Smooth muscle cell (in vitro differentiated cells): ENCODE measurements around the gene HSPA9. TPM values are rescaled to one million over a fixed set of nuclear protein-coding genes. Genes with fewer than 3 reads are reported as not detected.

ENCODE experiments used
- DNase-seq: peaks from one replicate; lab custom pipeline; 2025; ENCODE audit not compliant: unreplicated experiment; lab: John Stamatoyannopoulos, UW
- H2AFZ ChIP-seq: fragments of 200-600 bp; sonication (generic); 2 replicates; pipeline ENCODE4 v1.6.0; 2016; ENCODE audit warnings: antibody characterized with exemption, low read depth, mild to moderate bottlenecking
- H3F3A ChIP-seq: fragments of 200-600 bp; sonication (generic); 2 replicates; pipeline ENCODE4 v1.6.0; 2017; ENCODE audit warnings: antibody characterized with exemption, low read depth
- H3K27ac ChIP-seq: fragments of 200-600 bp; sonication (generic); 2 replicates; pipeline ENCODE4 v1.5.1; 2016; ENCODE audit warnings: low read depth, mild to moderate bottlenecking
- H3K27me3 ChIP-seq: fragments of 200-600 bp; sonication (generic); 2 replicates; pipeline ENCODE4 v1.6.1; 2016; ENCODE audit warnings: low read depth, mild to moderate bottlenecking
- H3K36me3 ChIP-seq: fragments of 200-600 bp; sonication (generic); 2 replicates; pipeline ENCODE4 v1.5.1; 2016; ENCODE audit warnings: low read depth
- H3K4me1 ChIP-seq: fragments of 200-600 bp; sonication (generic); 2 replicates; pipeline ENCODE4 v1.5.1; 2016; ENCODE audit warnings: low read depth
- H3K4me2 ChIP-seq: fragments of 200-600 bp; sonication (generic); 2 replicates; pipeline ENCODE4 v1.6.0; 2016; ENCODE audit warnings: mild to moderate bottlenecking
- H3K4me3 ChIP-seq: fragments of 200-600 bp; sonication (generic); 2 replicates; pipeline ENCODE4 v1.5.1; 2016; ENCODE audit warnings: mild to moderate bottlenecking
- H3K79me2 ChIP-seq: fragments of 200-600 bp; sonication (generic); 2 replicates; pipeline ENCODE4 v1.6.0; 2016; ENCODE audit warnings: low read depth, mild to moderate bottlenecking
- H3K9ac ChIP-seq: fragments of 200-600 bp; sonication (generic); 2 replicates; pipeline ENCODE4 v1.6.0; 2016; ENCODE audit warnings: low read depth
- H3K9me3 ChIP-seq: fragments of 200-600 bp; sonication (generic); replicated peaks from 2 replicates; pipeline ENCODE4 v1.5.1; 2016; ENCODE audit warnings: low read depth
- H4K20me1 ChIP-seq: fragments of 200-600 bp; sonication (generic); 2 replicates; pipeline ENCODE4 v1.6.0; 2016; ENCODE audit warnings: low read depth
- CTCF ChIP-seq: fragments of 200-600 bp; sonication (generic); IDR thresholded peaks from 2 replicates; pipeline ENCODE4 v1.5.1; 2017; ENCODE audit warnings: borderline replicate concordance, mild to moderate bottlenecking, antibody characterized with exemption; ENCODE audit not compliant: insufficient read depth, poor library complexity, severe bottlenecking
- WGBS: methylation state at CpG from one replicate; pipeline ENCODE4 v1.1.7; 2016; ENCODE audit warnings: low lambda C conversion rate; 5-methylcytosine and 5-hydroxymethylcytosine counted together
- polyA plus RNA-seq: library from polyadenylated mRNA; unstranded; fragments of >200 nt; fragmentation: Nextera tagmentation; extraction: Ambion mirVana; gene quantifications from 2 replicates; pipeline ENCODE4 v1.2.1, GENCODE V29; 2016
- total RNA-seq: library from RNA; depleted of rRNA; stranded (reverse); fragments of >200 nt; gene quantifications from 2 replicates; pipeline ENCODE4 v1.2.3, GENCODE V29; 2014

Gene HSPA9
- total and polyA plus RNA-seq, 2 experiments from 2014 or later, result 136 to 263 TPM

DNA sequence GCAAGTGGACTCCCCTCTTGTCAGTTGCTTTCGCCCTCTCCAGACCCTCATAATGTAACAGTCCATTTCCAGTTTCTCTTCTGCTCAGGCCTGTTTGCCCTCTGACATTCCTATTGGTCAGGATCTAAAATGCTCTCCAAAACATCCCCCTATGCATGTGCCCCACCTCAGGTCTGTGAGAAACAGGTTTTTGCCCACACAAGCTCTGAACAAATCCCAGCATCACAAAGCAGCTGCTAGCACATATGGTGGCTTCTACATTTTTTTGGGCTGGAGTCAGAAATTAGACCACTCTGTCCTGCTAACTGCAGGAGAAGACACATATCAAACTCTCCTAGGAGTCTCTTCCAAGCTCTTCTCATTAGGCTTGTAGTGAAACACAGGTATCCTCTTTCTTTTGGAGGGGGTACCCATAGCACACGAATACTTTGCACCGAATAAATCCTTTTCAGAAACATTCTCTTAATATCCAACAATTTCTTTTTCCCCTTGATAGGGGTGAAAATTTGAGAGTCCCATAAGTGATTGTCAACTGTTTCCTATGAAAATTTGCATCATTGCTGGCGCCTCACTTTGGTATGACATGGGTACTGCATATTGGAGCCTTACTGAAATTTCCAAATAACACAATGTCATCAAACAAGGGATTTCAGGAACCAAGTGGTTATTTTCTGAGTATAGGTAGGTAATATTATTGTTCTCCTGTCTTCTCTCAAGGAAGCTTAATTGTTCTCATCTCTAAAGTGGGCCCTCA lies 19.3 kb upstream of the HSPA9 start:
- 85% methylated on average over 4 of the region's 4 CpGs for WGBS
- Histone ChIP-seq H4K20me1 (no peaks in the 10 kb centered on the region), H3K4me3 (no peak overlapping the region), H2AFZ (no peak overlapping the region), H3K27ac (no peak overlapping the region), H3K9me3 (no peaks in the 10 kb centered on the region), H3K36me3 (no peaks in the 10 kb centered on the region), H3K27me3 (no peaks in the 10 kb centered on the region), H3K4me1 (peaks cover 7% of the 10 kb centered on the region), H3K79me2 (no peaks in the 10 kb centered on the region), H3K4me2 (no peak overlapping the region), H3K9ac (no peak overlapping the region), H3F3A (no peaks in the 10 kb centered on the region)
- DNase-seq, result no peak
- TF ChIP-seq CTCF, result peak; percentile 31

DNA sequence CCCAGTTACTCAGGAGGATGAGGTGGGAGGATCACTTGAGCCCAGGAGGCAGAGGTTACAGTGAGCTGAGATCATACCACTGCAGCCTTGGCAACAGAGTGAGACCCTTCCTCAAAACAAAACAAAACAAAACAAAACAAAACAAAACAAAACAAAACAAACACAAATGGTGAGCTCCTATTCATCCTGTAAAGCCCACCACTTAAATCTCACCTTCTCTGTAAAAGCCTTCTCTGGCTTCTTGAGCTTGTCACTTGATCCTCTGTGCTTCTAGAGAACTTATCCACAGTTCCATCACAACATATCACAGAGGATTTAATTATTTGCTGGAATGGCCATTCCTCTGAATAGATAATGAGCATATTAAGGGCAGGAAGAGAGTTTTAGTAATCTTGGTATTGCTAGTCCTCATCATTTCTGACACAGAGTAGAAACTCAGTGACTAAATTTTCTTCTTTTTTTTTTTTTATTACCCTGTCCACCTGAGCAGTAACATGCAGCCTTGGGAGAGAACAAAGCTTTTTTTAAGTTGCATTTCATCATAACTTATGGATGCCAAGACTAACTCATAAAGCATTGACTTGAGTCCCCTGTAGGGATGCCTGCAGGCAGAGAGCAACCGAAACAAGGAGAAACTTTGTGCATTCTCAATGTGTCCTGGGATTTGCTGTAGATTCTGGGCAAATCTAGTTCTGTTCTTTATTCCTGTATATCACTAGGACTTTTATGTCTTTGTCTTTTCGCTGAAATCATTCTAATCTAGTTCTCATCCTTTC lies 13.0 kb upstream of the HSPA9 start:
- Histone ChIP-seq H3K4me1 (no peaks in the 10 kb centered on the region), H3K4me3 (no peak overlapping the region), H3K27me3 (no peaks in the 10 kb centered on the region), H3K27ac (no peak overlapping the region), H3K9me3 (no peaks in the 10 kb centered on the region), H3K36me3 (no peaks in the 10 kb centered on the region), H3K79me2 (no peaks in the 10 kb centered on the region), H3K4me2 (no peak overlapping the region), H2AFZ (no peak overlapping the region), H3K9ac (no peak overlapping the region), H4K20me1 (no peaks in the 10 kb centered on the region), H3F3A (no peaks in the 10 kb centered on the region)
- TF ChIP-seq CTCF, result no peak
- no peak for DNase-seq
- 94% methylated on average over 2 of the region's 2 CpGs for WGBS

DNA sequence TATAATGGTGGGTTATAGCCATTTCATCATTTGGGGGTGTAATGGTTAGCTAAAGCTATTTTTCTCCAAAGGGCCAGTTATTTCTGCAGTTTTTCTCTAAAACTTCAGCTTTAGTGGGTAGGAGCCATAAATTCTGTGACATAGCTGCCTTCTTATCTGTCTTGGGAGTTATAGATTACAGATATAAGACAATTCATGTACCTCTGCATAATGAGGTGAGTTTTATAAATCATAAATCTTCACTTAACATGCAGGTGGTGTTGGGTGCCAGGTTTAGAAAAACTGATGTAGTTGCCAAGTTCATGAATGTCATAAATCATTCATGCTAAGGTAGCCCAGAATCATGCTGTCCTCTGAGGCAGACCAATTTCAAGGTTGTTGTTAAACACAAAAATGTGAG lies 10.0 kb upstream of the HSPA9 start:
- no peaks in the 10 kb centered on the region for H3K36me3 ChIP-seq
- no peaks in the 10 kb centered on the region for H3F3A ChIP-seq
- no peak for DNase-seq
- H3K4me2 ChIP-seq, result no peak overlapping the region
- H2AFZ ChIP-seq, result no peak overlapping the region
- H3K9ac ChIP-seq, result no peak overlapping the region
- H3K9me3 ChIP-seq, result no peaks in the 10 kb centered on the region
- no peak overlapping the region for H3K27ac ChIP-seq
- TF ChIP-seq CTCF, result no peak
- no peaks in the 10 kb centered on the region for H3K27me3 ChIP-seq
- H3K4me3 ChIP-seq, result no peak overlapping the region
- H3K4me1 ChIP-seq, result no peaks in the 10 kb centered on the region
- H4K20me1 ChIP-seq, result no peaks in the 10 kb centered on the region
- H3K79me2 ChIP-seq, result no peaks in the 10 kb centered on the region
